Measurements from ENCODE around the gene EWSR1.

Gene EWSR1

GRCh38 chr22:29268511-29269229 lies 602 bp downstream of the EWSR1 start:
- peak; percentile 64 for DNase-seq (ENCODE audit: low read depth, low spot score)

- DNase-seq (ENCODE audit: low read depth, low spot score): no peak
These were observed 1.1 kb downstream of the EWSR1 start for GRCh38 chr22:29269230-29269604.

GRCh38 chr22:29269731-29270474 lies 1.8 kb downstream of the EWSR1 start:
- no peak for DNase-seq (ENCODE audit: low read depth, low spot score)

GRCh38 chr22:29270475-29271271 lies 2.6 kb downstream of the EWSR1 start:
- DNase-seq (ENCODE audit: low read depth, low spot score): no peak

GRCh38 chr22:29272624-29273023 lies 4.6 kb downstream of the EWSR1 start:
- no peak for DNase-seq (ENCODE audit: low read depth, low spot score)

- DNase-seq (ENCODE audit: low read depth, low spot score): no peak
These were observed 7.1 kb downstream of the EWSR1 start for GRCh38 chr22:29275167-29275566.

GRCh38 chr22:29275819-29276565 lies 7.9 kb downstream of the EWSR1 start:
- DNase-seq (ENCODE audit: low read depth, low spot score): no peak

GRCh38 chr22:29277927-29278326 lies 9.9 kb downstream of the EWSR1 start:
- no peak for DNase-seq (ENCODE audit: low read depth, low spot score)

- DNase-seq (ENCODE audit: low read depth, low spot score): no peak
These were observed 16.1 kb downstream of the EWSR1 start for GRCh38 chr22:29284196-29284595.

GRCh38 chr22:29288837-29289236 lies 20.8 kb downstream of the EWSR1 start:
- no peak for DNase-seq (ENCODE audit: low read depth, low spot score)

- no peak for DNase-seq (ENCODE audit: low read depth, low spot score)
These were observed 22.0 kb downstream of the EWSR1 start for GRCh38 chr22:29290061-29290460.

GRCh38 chr22:29291215-29291614 lies 23.1 kb downstream of the EWSR1 start:
- no peak for DNase-seq (ENCODE audit: low read depth, low spot score)

- no peak for DNase-seq (ENCODE audit: low read depth, low spot score)
These were observed 24.3 kb downstream of the EWSR1 start for GRCh38 chr22:29292379-29292778.

- DNase-seq (ENCODE audit: low read depth, low spot score): no peak
These were observed 30.6 kb downstream of the EWSR1 start for GRCh38 chr22:29298641-29299040.

GRCh38 chr22:29299136-29299900 lies 31.2 kb downstream of the EWSR1 start:
- no peak for DNase-seq (ENCODE audit: low read depth, low spot score)

- no peak for DNase-seq (ENCODE audit: low read depth, low spot score)
These were observed 32.4 kb downstream of the EWSR1 start for GRCh38 chr22:29300467-29300806.

- no peak for DNase-seq (ENCODE audit: low read depth, low spot score)
These were observed 32.9 kb downstream of the EWSR1 start for GRCh38 chr22:29300807-29301601.

GRCh38 chr22:29301716-29302401 lies 33.8 kb downstream of the EWSR1 start:
- no peak for DNase-seq (ENCODE audit: low read depth, low spot score)

GRCh38 chr22:29302402-29302680 lies 34.3 kb downstream of the EWSR1 start:
- no peak for DNase-seq (ENCODE audit: low read depth, low spot score)
